ENCODE data around the gene MRPL50. TPM values are rescaled to one million over a fixed set of nuclear protein-coding genes. Genes with fewer than 3 reads are reported as not detected.

The MRPL50 gene
- total RNA-seq: 10 to 100 TPM; 16.3 to 16.7 TPM

DNA sequence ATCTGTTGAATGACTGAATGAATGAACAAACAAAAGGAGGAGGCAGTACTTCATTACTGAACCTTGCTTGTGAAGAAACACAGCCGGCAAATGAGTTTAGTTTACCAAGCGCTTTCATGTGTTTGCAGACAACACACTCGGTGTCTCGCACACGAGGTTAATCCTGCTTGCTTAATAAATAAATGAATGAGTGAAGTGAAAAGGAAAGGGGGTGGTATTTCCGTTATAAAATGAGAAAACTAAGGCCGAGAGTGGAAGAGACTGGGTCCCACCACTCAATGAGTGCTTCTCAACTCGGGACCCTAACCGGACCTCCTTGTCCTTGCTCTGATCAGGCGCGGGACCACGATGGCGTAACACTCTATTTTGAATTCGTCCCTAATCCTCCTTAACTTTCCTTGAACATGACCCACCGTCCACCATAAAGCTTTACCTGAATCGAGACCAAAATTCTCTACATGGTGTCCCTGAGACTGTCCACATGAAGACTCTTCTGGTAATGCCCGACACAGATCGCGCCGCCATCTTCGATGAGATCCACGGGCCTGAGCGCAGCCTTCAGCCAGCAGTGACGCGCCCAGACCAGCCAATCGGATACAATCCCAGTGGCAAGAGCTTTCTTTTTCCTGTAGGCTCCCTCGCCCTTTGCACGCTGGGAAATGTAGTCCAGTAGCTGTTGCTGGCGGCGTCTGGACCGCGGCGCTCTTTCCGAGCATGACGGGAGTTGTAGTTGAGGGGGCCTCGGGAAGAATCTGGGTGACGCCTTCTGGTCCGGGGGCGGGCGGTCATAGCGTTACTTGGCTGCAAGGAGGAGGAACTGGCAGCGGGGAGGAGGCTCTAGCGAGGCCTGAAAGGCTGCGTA lies at the start of gene MRPL50, which contains the start of gene ZNF189:
TSS of gene MRPL50 (minus strand) at position 551 of the 862 bp plus-strand sequence. CDS start at position 525, 26 bp downstream.
TSS of gene ZNF189 (plus strand) at position 784 of the 862 bp plus-strand sequence. CDS start 306 bp downstream, outside the sequence.
- Mint-ChIP-seq H3K4me1 (ENCODE audit: low read depth) (peaks cover 65% of the 10 kb centered on the region), H3K27me3 (no peaks in the 10 kb centered on the region), H3K36me3 (ENCODE audit: low read depth) (peaks cover 76% of the 10 kb centered on the region), H3K27ac (peak within 1 kb of the TSS; percentile 100), H3K9me3 (peaks cover 16% of the 10 kb centered on the region), H3K4me3 (peak within 1 kb of the TSS; percentile 99)
- peak; percentile 99 for DNase-seq
- peak; percentile 97 for ATAC-seq
- POLR2A ChIA-PET: interaction anchor here (0.6 to 3.0 kb wide), 6 partner anchors 8 to 136 kb away, joined by 3 to 13 read pairs (median 6); partner anchors contain the start of gene RNF20
- intact Hi-C loops (cut with micrococcal nuclease): loop anchor here (5.0 kb wide), 1 partner anchor 134 kb away; the partner anchor contains the start of gene RNF20
- CTCF ChIA-PET: interaction anchor here (0.9 to 2.2 kb wide), 5 partner anchors 10 to 131 kb away, joined by 3 to 16 read pairs (median 4); no protein-coding TSS in a partner anchor
- TF ChIP-seq, protein P1, sequence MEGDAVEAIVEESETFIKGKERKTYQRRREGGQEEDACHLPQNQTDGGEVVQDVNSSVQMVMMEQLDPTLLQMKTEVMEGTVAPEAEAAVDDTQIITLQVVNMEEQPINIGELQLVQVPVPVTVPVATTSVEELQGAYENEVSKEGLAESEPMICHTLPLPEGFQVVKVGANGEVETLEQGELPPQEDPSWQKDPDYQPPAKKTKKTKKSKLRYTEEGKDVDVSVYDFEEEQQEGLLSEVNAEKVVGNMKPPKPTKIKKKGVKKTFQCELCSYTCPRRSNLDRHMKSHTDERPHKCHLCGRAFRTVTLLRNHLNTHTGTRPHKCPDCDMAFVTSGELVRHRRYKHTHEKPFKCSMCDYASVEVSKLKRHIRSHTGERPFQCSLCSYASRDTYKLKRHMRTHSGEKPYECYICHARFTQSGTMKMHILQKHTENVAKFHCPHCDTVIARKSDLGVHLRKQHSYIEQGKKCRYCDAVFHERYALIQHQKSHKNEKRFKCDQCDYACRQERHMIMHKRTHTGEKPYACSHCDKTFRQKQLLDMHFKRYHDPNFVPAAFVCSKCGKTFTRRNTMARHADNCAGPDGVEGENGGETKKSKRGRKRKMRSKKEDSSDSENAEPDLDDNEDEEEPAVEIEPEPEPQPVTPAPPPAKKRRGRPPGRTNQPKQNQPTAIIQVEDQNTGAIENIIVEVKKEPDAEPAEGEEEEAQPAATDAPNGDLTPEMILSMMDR (IDR thresholded peaks at IDR 0.05): no peak

DNA sequence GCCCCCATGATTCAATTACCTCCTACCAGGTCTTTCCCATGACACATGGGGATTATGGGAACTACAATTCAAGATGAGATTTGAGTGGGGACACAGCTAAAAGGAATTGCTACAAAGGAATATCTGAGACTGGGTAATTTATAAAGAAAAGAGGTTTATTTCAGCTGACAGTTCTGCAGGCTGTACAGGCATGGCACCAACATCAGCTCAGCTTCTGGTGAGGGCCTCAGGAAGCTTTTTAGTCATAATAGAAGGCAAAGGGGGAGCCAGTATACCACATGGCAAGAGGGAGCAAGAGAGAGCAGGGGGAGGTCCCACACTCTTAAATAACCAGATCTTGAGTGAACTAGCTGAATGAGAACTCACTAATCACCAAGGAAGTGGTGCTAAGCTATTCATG lies 48.3 kb upstream of the MRPL50 start:
- no peak overlapping the region for H3K27ac Mint-ChIP-seq
- H3K4me1 Mint-ChIP-seq (ENCODE audit: low read depth): peaks cover 4% of the 10 kb centered on the region
- H3K36me3 Mint-ChIP-seq (ENCODE audit: low read depth): no peaks in the 10 kb centered on the region
- H3K4me3 Mint-ChIP-seq: no peak overlapping the region
- no peak for DNase-seq
- H3K9me3 Mint-ChIP-seq: peaks cover 2% of the 10 kb centered on the region
- H3K27me3 Mint-ChIP-seq: peaks cover 52% of the 10 kb centered on the region
- POLR2A ChIA-PET: no interaction called here
- TF ChIP-seq, protein P1 (IDR thresholded peaks at IDR 0.05): no peak
- CTCF ChIA-PET: interaction anchor here (1.0 to 1.9 kb wide), 4 partner anchors 11 to 83 kb away, joined by 3 to 7 read pairs (median 5); partner anchors contain the start of gene ALDOB
- intact Hi-C loops (cut with micrococcal nuclease): no loop called here
- ATAC-seq: no peak

DNA sequence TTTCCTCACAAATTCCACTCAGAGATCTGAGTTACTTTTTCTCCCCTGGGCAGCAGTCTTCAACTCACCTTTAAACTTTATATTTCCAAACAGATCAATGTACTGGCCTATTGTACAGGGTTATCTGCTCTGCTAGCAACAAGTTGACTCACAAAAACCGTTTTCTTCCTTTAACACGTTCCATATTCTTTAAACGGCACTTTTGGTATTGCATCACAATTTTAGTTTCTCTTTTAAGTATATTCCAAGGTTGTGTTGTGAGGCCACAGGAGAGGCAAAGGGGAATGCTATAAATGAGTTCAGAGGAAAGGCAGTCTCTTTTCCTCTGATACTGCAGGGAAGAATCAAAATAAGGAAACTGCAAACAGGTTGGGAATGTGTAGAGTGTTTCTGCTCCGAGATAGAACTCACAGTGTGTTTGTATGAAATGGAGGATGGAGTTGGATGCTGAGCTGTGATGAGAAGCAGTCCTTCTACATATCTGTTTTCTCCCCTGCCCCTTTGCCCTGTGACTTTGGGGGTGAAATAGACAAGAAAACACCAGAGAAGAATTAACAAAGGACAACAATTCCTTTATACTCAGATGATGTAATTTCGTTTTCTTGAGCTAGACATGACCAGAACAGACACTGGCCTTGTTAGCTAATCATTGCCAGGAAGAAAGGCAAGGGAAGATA lies 47.1 kb upstream of the MRPL50 start:
- intact Hi-C loops (cut with micrococcal nuclease): no loop called here
- H3K27me3 Mint-ChIP-seq: peaks cover 48% of the 10 kb centered on the region
- DNase-seq (no peak), ATAC-seq (no peak)
- POLR2A ChIA-PET: no interaction called here
- H3K4me1 Mint-ChIP-seq (ENCODE audit: low read depth): peaks cover 4% of the 10 kb centered on the region
- no peak overlapping the region for H3K4me3 Mint-ChIP-seq
- CTCF ChIA-PET: interaction anchor here (1.0 to 1.9 kb wide), 4 partner anchors 10 to 85 kb away, joined by 3 to 7 read pairs (median 5); partner anchors contain the start of gene ALDOB
- no peak overlapping the region for H3K27ac Mint-ChIP-seq
- TF ChIP-seq, protein P1 (IDR thresholded peaks at IDR 0.05): no peak
- H3K9me3 Mint-ChIP-seq: no peaks in the 10 kb centered on the region
- no peaks in the 10 kb centered on the region for H3K36me3 Mint-ChIP-seq (ENCODE audit: low read depth)

DNA sequence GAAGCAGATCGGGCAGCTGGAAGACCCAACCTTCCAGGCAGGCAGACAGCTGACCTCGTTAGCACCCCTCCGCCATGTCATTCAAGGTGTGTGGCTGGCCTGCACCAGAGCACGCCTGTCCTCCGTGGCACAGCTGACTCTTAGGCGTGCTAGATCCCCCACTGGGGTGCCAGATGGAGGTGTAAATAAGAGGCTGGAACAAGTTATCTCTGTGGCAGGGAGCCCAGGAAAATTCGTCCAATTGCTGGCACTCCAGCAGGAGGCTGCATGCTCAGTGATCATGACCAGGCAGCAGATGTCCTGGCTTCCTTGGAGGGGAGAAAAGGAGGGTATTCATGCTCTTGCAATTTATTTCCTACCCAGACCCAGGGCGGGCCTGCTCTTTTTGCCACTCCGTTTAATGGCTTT lies 45.0 kb upstream of the MRPL50 start:
- H3K4me3 Mint-ChIP-seq: no peak overlapping the region
- ChIA-PET CTCF (interaction anchor here (1.5 kb wide), 1 partner anchor 18 kb away, joined by 3 read pairs; no protein-coding TSS in a partner anchor), POLR2A (no interaction called here)
- H3K4me1 Mint-ChIP-seq (ENCODE audit: low read depth): no peaks in the 10 kb centered on the region
- DNase-seq (no peak), ATAC-seq (no peak)
- TF ChIP-seq, protein P1 (IDR thresholded peaks at IDR 0.05): no peak
- intact Hi-C loops (cut with micrococcal nuclease): no loop called here
- H3K27me3 Mint-ChIP-seq: peaks cover 41% of the 10 kb centered on the region
- no peak overlapping the region for H3K27ac Mint-ChIP-seq
- H3K36me3 Mint-ChIP-seq (ENCODE audit: low read depth): no peaks in the 10 kb centered on the region
- no peaks in the 10 kb centered on the region for H3K9me3 Mint-ChIP-seq

Measured in activated CD8-positive, alpha-beta T cell treated with anti-CD3 and anti-CD28 coated beads for 36 hours (primary cell).